PC-9 (cell line): ENCODE measurements around the gene DDI2. TPM values are rescaled to one million over a fixed set of nuclear protein-coding genes. Genes with fewer than 3 reads are reported as not detected.

Source experiments
- BruUV-seq: library from RNA; stranded (reverse); fragments of 400-500 nt; replicated peaks from 2 replicates; lab custom pipeline; 2021; lab: Mats Ljungman, UMichigan
- CTCF ChIA-PET: fragments of 300-600 bp; sonication (Branson Sonifier 250); formaldehyde crosslinking; loops from one replicate; lab custom pipeline; 2022; ENCODE audit warnings: antibody characterized with exemption; lab: Charles Lee
- POLR2A ChIA-PET: fragments of 300-600 bp; sonication (Branson Sonifier 250); formaldehyde crosslinking; loops from one replicate; lab custom pipeline; 2022; ENCODE audit warnings: antibody characterized with exemption; ENCODE audit not compliant: unreplicated experiment; lab: Charles Lee
- DNase-seq, 2 experiments: peaks; one replicate each; pipeline versions ENCODE4 v3.0.0 to v3.0.0-alpha.2; 2015 to 2022; ENCODE audit warnings: mixed read lengths in 1 of 2
- H2AFZ ChIP-seq: fragments of 200-600 bp; sonication (generic); 2 replicates; pipeline ENCODE4 v1.8.1; 2017; ENCODE audit warnings: antibody characterized with exemption
- H3F3A ChIP-seq: fragments of 200-600 bp; sonication (generic); 2 replicates; pipeline ENCODE4 v1.8.1; 2017; ENCODE audit warnings: antibody characterized with exemption, mild to moderate bottlenecking, low read depth; ENCODE audit not compliant: insufficient read depth
- H3K27ac ChIP-seq: fragments of 200-600 bp; sonication (generic); 2 replicates; pipeline ENCODE4 v1.6.1; 2016; ENCODE audit warnings: mixed run types
- H3K27me3 ChIP-seq: fragments of 200-600 bp; sonication (generic); 2 replicates; pipeline ENCODE4 v1.6.1; 2016; ENCODE audit warnings: low read depth, mixed run types; ENCODE audit not compliant: insufficient read depth
- H3K36me3 ChIP-seq: fragments of 200-600 bp; sonication (generic); 2 replicates; pipeline ENCODE4 v1.6.1; 2016; ENCODE audit warnings: low read depth, mixed run types
- H3K4me1 ChIP-seq: fragments of 200-600 bp; sonication (generic); replicated peaks from 2 replicates; pipeline ENCODE4 v1.6.1; 2016; ENCODE audit warnings: mixed run types; ENCODE audit not compliant: insufficient read depth
- H3K4me2 ChIP-seq: fragments of 200-600 bp; sonication (generic); 2 replicates; pipeline ENCODE4 v1.6.1; 2017; ENCODE audit warnings: mixed run types
- H3K4me3 ChIP-seq: fragments of 200-600 bp; sonication (generic); 2 replicates; pipeline ENCODE4 v1.6.1; 2016; ENCODE audit warnings: mixed run types
- H3K79me2 ChIP-seq: fragments of 200-600 bp; sonication (generic); 2 replicates; pipeline ENCODE4 v1.6.1; 2017; ENCODE audit warnings: low read depth, mixed run types
- H3K9me2 ChIP-seq: fragments of 200-600 bp; sonication (generic); 2 replicates; pipeline ENCODE4 v1.8.1; 2017; ENCODE audit warnings: mild to moderate bottlenecking; ENCODE audit not compliant: insufficient read depth
- H3K9me3 ChIP-seq: fragments of 200-600 bp; sonication (generic); 2 replicates; pipeline ENCODE4 v1.8.1; 2016; ENCODE audit warnings: low read depth; ENCODE audit not compliant: insufficient read depth
- H4K20me1 ChIP-seq: fragments of 200-600 bp; sonication (generic); 2 replicates; pipeline ENCODE4 v1.8.1; 2017; ENCODE audit not compliant: insufficient read depth
- EZH2 ChIP-seq: fragments of 200-600 bp; sonication (generic); IDR thresholded peaks from 2 replicates; pipeline ENCODE4 v1.8.0; 2017; ENCODE audit warnings: antibody characterized with exemption, low read depth
- intact Hi-C: fragments of 100-400 bp; cut with micrococcal nuclease; formaldehyde crosslinking; loops from one replicate; pipeline ENCODE4 v1.10.0; 2022; ENCODE audit not compliant: unreplicated experiment
- total RNA-seq: library from RNA; stranded (reverse); gene quantifications from 2 replicates; pipeline ENCODE4 v1.2.3, GENCODE V29; 2021
- TF ChIP-seq, protein P1 (sequence below): fragments of 200-600 bp; sonication (generic); conservative IDR thresholded peaks from 2 replicates; pipeline ENCODE4 v1.6.1; 2017; ENCODE audit warnings: mixed run types, antibody characterized with exemption, mild to moderate bottlenecking, moderate library complexity

The DDI2 gene
- total RNA-seq, 1 experiment from 2014 or later = 38.0 TPM

DNA sequence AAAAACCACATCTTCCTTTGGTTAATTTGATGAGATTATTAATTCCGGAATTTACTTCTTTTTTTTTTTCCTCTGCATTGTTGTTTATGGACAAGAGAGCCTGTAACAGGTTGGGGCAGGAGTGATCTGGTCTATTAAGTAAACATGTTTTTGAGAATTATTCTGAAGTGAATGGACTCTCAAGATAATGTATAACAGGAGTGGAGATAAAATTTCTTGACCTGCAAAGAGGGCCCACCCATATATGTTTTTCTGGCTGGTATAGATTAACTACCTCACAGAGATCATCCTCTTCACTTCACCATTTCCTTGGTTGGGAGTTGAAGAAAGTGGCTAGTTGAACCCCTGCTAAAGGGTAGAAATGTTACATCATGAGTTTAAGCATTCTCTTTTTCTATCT lies 10.7 kb downstream of the DDI2 start:
- H3K4me2 ChIP-seq = no peak overlapping the region
- H3K9me3 ChIP-seq = no peaks in the 10 kb centered on the region
- peaks cover 66% of the 10 kb centered on the region for H3K79me2 ChIP-seq
- H3K4me3 ChIP-seq = no peak overlapping the region
- ChIA-PET CTCF (no interaction called here), POLR2A (no interaction called here)
- no peaks in the 10 kb centered on the region for H3K9me2 ChIP-seq
- H4K20me1 ChIP-seq = peaks cover 17% of the 10 kb centered on the region
- no peak overlapping the region for H2AFZ ChIP-seq
- no peak for DNase-seq
- no peak overlapping the region; the same call in 1 of the 2 replicates for H3K27ac ChIP-seq
- H3K36me3 ChIP-seq = peaks cover 20% of the 10 kb centered on the region
- BruUV-seq = no TSS peak
- no peaks in the 10 kb centered on the region for H3F3A ChIP-seq
- intact Hi-C loops = no loop called here
- no peaks in the 10 kb centered on the region for H3K27me3 ChIP-seq
- no peaks in the 10 kb centered on the region for H3K4me1 ChIP-seq
- TF ChIP-seq EZH2 = no peak
- TF ChIP-seq, protein P1, sequence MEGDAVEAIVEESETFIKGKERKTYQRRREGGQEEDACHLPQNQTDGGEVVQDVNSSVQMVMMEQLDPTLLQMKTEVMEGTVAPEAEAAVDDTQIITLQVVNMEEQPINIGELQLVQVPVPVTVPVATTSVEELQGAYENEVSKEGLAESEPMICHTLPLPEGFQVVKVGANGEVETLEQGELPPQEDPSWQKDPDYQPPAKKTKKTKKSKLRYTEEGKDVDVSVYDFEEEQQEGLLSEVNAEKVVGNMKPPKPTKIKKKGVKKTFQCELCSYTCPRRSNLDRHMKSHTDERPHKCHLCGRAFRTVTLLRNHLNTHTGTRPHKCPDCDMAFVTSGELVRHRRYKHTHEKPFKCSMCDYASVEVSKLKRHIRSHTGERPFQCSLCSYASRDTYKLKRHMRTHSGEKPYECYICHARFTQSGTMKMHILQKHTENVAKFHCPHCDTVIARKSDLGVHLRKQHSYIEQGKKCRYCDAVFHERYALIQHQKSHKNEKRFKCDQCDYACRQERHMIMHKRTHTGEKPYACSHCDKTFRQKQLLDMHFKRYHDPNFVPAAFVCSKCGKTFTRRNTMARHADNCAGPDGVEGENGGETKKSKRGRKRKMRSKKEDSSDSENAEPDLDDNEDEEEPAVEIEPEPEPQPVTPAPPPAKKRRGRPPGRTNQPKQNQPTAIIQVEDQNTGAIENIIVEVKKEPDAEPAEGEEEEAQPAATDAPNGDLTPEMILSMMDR = no peak

DNA sequence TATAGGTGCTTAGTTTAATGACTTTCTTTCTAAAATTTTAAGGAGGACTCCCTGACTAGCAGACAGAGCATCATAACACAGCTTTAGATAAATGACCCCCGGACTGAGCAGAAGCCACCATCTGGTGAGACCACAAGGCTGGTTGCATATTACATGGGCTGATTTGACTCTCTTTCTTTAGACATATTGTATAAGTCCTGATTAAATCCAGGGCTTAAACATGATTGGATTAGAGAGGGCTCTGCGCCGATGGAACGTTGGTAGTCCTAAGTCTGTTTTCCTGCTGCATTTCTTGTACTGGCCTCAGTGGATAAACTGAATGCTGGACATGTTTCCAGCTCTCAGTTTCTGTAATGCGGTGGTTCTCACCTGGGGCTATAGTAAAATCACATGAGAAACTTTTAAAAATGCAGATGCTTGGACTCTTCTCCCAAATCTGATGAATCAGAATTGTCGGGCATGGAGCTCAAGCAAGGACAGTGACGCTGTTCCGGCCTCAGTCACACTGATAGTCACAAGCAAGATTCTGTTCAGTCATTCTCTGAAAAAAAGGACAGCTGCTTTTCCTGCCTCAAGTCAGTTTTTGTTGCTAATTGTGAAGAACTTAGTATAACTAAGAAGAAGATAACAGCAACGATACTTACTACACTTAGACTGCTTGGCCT lies 16.6 kb downstream of the DDI2 start:
- TF ChIP-seq EZH2 = no peak
- TF ChIP-seq, protein P1 = no peak
- no peaks in the 10 kb centered on the region for H3F3A ChIP-seq
- ChIA-PET CTCF (no interaction called here), POLR2A (no interaction called here)
- H3K27ac ChIP-seq = no peak overlapping the region
- H3K4me1 ChIP-seq = no peaks in the 10 kb centered on the region
- no TSS peak for BruUV-seq
- no peak overlapping the region for H3K4me3 ChIP-seq
- H3K36me3 ChIP-seq = peaks cover 18% of the 10 kb centered on the region
- no peaks in the 10 kb centered on the region for H3K27me3 ChIP-seq
- DNase-seq = no peak
- H4K20me1 ChIP-seq = no peaks in the 10 kb centered on the region
- H2AFZ ChIP-seq = no peak overlapping the region
- no peak overlapping the region for H3K4me2 ChIP-seq
- intact Hi-C loops = no loop called here
- H3K9me3 ChIP-seq = no peaks in the 10 kb centered on the region
- H3K9me2 ChIP-seq = no peaks in the 10 kb centered on the region
- peaks cover 8% of the 10 kb centered on the region for H3K79me2 ChIP-seq

DNA sequence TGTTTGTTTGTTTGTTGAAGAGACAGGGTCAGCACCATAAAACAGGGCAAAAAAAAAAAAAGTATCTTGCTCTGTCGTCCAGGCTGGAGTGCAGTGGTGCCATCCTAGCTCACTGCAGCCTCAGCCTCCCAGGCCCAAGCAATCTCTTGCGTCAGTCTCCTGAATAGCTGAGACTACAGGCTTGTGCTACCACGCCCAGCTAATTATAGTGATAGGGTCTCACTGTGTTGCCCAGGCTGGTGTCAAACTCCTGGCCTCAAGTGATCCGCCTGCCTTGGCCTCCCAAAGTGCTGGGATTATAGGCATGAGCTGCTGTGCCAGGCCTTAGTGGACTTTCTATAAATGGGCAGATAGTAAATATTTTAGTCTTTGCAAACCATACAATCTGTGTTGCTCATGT lies 19.2 kb downstream of the DDI2 start:
- Histone ChIP-seq H3F3A (no peaks in the 10 kb centered on the region; the same call in 1 of the 2 replicates), H3K36me3 (peaks cover 13% of the 10 kb centered on the region), H3K4me3 (no peak overlapping the region), H3K79me2 (no peaks in the 10 kb centered on the region; the same call in 1 of the 2 replicates), H4K20me1 (no peaks in the 10 kb centered on the region; the same call in 1 of the 2 replicates), H3K27me3 (no peaks in the 10 kb centered on the region), H3K4me1 (no peaks in the 10 kb centered on the region), H3K9me2 (no peaks in the 10 kb centered on the region), H2AFZ (no peak overlapping the region), H3K4me2 (no peak overlapping the region), H3K27ac (no peak overlapping the region), H3K9me3 (no peaks in the 10 kb centered on the region)
- ChIA-PET POLR2A (interaction anchor here (0.6 kb wide), 1 partner anchor 365 kb away, joined by 3 read pairs; no protein-coding TSS in a partner anchor), CTCF (no interaction called here)
- intact Hi-C loops = no loop called here
- BruUV-seq = no TSS peak
- TF ChIP-seq, protein P1 = no peak
- TF ChIP-seq EZH2 = no peak
- DNase-seq = no peak
